ENCODE measurements around the gene RARA.
"Not testable (repeated sequence)": the region's sequence is repeated elsewhere in the genome, so short reads cannot be mapped to it uniquely, and the experiment has no call there.

The RARA gene

DNA sequence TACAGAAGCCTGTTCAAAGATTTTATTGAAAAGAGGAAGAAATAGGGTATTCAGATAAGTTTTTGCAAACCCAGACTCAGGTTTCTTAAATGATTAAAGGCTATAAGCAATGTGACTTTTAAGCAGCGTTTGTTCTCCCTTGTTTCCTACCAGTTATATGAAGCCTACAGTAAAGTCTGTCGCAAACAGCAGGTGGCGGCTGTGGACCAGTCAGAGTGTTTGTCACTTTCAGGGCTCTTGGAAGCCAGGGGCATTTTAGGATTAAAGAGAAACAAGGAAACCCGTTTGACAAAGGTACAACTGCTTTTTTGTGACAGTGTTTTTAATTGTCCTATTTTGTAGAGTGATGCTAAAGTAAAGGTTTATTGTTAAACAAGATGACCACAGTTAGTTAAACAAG is 7.7 kb upstream of the RARA start:
- Histone ChIP-seq H3K27me3 (ENCODE audit: insufficient read depth, low read depth, severe bottlenecking) (no peaks in the 10 kb centered on the region), H3K4me3 (ENCODE audit: low read depth, low read length) (no peak overlapping the region), H3K27ac (no peak overlapping the region), H3K9me3 (ENCODE audit: severe bottlenecking) (no peaks in the 10 kb centered on the region), H3K36me3 (peaks cover 86% of the 10 kb centered on the region)
- peak; percentile 72 for DNase-seq
- TF ChIP-seq CTCF (IDR thresholded peaks at IDR 0.05; ENCODE audit: low read depth, low read length) = peak; percentile 50; the same call in 1 of the 2 replicates

DNA sequence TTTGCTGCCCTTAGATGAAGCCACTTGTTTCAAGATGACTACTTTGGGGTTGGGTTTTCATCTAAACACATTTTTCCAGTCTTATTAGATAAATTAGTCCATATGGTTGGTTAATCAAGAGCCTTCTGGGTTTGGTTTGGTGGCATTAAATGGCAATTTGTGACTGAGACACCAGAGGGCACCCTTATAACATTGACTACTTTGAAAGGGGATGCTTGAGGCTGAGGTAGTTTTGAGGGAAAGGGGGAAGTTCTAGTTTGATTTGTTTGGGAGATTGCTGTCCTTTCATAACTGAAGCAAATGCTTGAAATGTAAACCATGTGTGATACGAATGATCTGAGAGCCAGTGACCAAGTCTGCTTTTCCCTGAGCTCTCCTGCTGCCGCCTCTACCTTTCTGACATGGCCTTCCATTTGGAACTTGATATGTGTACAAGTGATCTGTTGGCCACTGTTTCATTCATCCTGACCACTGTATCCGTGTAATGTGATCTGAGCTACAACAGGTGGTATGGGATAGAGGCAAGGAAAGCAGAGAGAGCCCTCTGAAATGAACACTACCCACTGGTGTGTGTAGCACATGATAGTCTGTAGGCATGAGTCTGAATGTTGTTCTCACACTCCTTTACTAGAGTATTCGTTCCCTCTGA is 5.8 kb upstream of the RARA start:
- TF ChIP-seq CTCF (IDR thresholded peaks at IDR 0.05; ENCODE audit: low read depth, low read length) = peak; percentile 69
- H3K27me3 ChIP-seq (ENCODE audit: insufficient read depth, low read depth, severe bottlenecking) = no peaks in the 10 kb centered on the region
- H3K4me3 ChIP-seq (ENCODE audit: low read depth, low read length) = no peak overlapping the region
- DNase-seq = peak; percentile 67
- peaks cover 68% of the 10 kb centered on the region for H3K36me3 ChIP-seq
- H3K27ac ChIP-seq = no peak overlapping the region
- no peaks in the 10 kb centered on the region for H3K9me3 ChIP-seq (ENCODE audit: severe bottlenecking)

DNA sequence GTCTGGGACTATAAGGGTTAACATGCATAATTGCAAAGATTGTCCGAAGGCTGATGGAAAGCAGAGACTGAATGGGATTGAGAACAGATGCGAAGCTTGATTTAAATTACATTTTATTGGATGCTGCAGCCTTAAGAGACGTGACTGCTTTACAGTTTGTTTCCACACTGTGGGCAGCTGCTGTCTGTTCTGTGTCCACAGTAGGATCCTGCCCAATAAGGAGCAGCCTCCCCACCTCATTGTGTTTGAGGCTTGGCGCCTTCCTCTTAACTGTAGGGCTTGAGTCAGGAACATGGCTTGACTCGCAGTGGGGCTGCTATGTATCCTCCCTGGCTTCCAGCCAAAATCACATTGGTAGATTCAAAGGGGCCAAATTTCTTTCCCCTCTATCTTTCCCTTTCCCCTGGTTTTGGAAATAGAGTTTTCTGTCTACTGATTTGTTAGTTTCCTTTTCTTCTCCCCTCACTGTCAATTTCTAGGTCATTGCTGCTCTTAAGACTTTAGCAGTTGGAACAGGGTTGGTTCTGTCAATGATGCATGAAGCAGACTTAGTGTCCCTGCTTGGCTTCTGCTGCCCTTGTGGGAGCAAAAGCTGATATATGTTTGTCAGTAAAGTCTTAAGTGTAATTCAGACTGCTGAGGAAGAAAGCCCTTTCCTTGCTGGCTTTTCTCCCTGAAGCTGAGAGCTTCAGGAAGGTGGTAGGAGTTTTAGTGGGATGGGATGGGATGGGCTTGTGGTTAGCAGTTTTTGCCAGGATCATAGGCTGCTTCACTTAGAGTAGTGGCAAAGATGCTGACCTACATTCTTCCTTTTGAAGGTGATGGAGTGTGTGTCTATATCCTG is 5.0 kb upstream of the RARA start:
- Histone ChIP-seq H3K9me3 (ENCODE audit: severe bottlenecking) (no peaks in the 10 kb centered on the region), H3K27me3 (ENCODE audit: insufficient read depth, low read depth, severe bottlenecking) (no peaks in the 10 kb centered on the region), H3K27ac (peak overlapping the region; percentile 8; the same call in 1 of the 2 replicates), H3K4me3 (ENCODE audit: low read depth, low read length) (no peak overlapping the region), H3K36me3 (peaks cover 61% of the 10 kb centered on the region)
- TF ChIP-seq CTCF (IDR thresholded peaks at IDR 0.05; ENCODE audit: low read depth, low read length) = no peak
- no peak for DNase-seq

DNA sequence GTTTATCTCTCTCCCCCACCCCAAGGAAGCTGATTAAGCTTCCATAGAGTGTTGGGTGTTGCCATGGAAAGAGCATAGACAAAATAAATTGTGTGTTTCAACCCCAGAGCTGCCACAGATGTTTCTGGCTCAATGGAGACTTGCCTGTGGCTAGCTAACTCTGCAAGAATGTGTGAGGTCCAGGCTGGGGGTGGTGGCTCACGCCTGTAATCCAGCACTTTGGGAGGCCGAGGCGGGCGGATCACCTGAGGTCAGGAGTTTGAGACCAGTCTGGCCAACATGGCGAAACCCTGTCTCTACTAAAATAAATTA is 4.5 kb upstream of the RARA start:
- not testable (repeated sequence) for H3K4me3 ChIP-seq (ENCODE audit: low read depth, low read length); H3K27ac ChIP-seq; H3K9me3 ChIP-seq (ENCODE audit: severe bottlenecking); H3K27me3 ChIP-seq (ENCODE audit: insufficient read depth, low read depth, severe bottlenecking)
- peak; percentile 33 for DNase-seq
- peaks cover 57% of the 10 kb centered on the region for H3K36me3 ChIP-seq

DNA sequence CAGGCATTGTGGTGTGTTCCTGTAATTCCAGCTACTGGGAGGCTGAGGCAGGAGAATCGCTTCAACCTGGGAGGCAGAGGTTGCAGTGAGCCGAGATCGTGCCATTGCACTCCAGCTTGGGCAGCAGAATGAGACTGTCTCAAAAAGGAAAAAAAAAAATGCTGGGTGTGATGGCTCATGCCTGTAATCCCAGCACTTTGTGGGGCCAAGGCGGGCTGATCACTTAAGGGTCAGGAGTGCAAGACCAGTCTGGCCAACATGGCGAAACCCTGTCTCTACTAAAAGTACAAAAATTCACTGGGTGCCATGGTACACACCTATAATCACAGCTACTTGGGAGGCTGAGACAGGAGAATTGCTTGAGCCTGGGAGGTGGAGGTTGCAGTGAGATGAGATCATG is 4.1 kb upstream of the RARA start:
- H3K4me3 ChIP-seq (ENCODE audit: low read depth, low read length); DNase-seq; H3K27ac ChIP-seq; H3K9me3 ChIP-seq (ENCODE audit: severe bottlenecking); H3K27me3 ChIP-seq (ENCODE audit: insufficient read depth, low read depth, severe bottlenecking): not testable (repeated sequence)
- H3K36me3 ChIP-seq = peaks cover 54% of the 10 kb centered on the region

DNA sequence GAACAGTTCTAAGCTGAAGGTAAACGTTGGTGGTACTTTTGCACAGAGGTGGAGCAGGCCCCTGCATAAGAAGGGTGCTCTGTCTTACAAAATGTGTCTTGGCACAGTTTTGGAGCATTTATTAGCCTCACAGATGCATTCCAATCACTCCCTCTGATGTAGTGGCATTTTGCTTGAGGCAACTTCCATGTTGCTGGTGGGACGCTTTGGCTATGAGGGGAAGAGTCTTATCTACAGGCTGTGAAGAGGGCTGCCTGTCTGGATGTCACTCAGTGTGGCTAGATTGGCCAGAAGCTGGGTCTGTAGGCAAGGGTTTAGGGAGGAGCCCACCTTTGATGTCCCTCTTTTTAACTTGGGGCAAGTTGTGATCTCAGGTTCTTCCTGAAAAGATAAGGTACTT is 2.6 kb upstream of the RARA start:
- Histone ChIP-seq H3K27ac (peak overlapping the region; percentile 78), H3K4me3 (ENCODE audit: low read depth, low read length) (no peak overlapping the region), H3K27me3 (ENCODE audit: insufficient read depth, low read depth, severe bottlenecking) (no peaks in the 10 kb centered on the region), H3K9me3 (ENCODE audit: severe bottlenecking) (no peaks in the 10 kb centered on the region), H3K36me3 (peaks cover 38% of the 10 kb centered on the region)
- no peak for DNase-seq
- no peak for TF ChIP-seq CTCF (IDR thresholded peaks at IDR 0.05; ENCODE audit: low read depth, low read length)
